H1 (cell line): ENCODE results near the gene SYNRG. TPM values are rescaled to one million over a fixed set of nuclear protein-coding genes. Genes with fewer than 3 reads are reported as not detected.

Experiments used
- CTCF ChIA-PET: fragments of 300-600 bp; sonication (Branson Sonifier 250); formaldehyde crosslinking; loops from one replicate; lab custom pipeline; 2021; ENCODE audit not compliant: partially characterized antibody; lab: Charles Lee
- POLR2A ChIA-PET: fragments of 300-600 bp; sonication (Branson Sonifier 250); formaldehyde crosslinking; loops from one replicate; lab custom pipeline; 2021; ENCODE audit warnings: inconsistent platforms; ENCODE audit not compliant: partially characterized antibody; lab: Charles Lee
- DNase-seq, 2 experiments: peaks; one replicate each; pipeline versions ENCODE4 v3.0.0 to v3.0.0-alpha.2; 2010 to 2022; ENCODE audit warnings: low spot score in 2 of 2, low read depth in 1 of 2, mixed read lengths in 1 of 2
- FAIRE-seq: peaks from 2 replicates; lab custom pipeline; 2011; peaks lifted over from hg19 to GRCh38; lab: Jason Lieb, UNC
- H2AFZ ChIP-seq: 2 replicates; pipeline ENCODE4 v1.8.1; 2012; ENCODE audit warnings: low read length, inconsistent platforms
- H2AK5ac ChIP-seq: 2 replicates; pipeline ENCODE4 v1.6.1; 2013; ENCODE audit warnings: low read depth, low read length
- H2BK120ac ChIP-seq: replicated peaks from 2 replicates; pipeline ENCODE3; 2013; ENCODE audit warnings: low read depth, low read length, inconsistent platforms
- H2BK12ac ChIP-seq: 2 replicates; pipeline ENCODE4 v1.6.1; 2013; ENCODE audit warnings: low read depth, low read length
- H2BK15ac ChIP-seq: 2 replicates; pipeline ENCODE4 v1.6.1; 2013; ENCODE audit warnings: low read length
- H2BK20ac ChIP-seq: 2 replicates; pipeline ENCODE4 v1.6.1; 2013; ENCODE audit warnings: low read length
- H2BK5ac ChIP-seq: 2 replicates; pipeline ENCODE4 v1.6.1; 2013; ENCODE audit warnings: low read depth, low read length
- H3K14ac ChIP-seq: 2 replicates; pipeline ENCODE4 v1.6.1; 2013; ENCODE audit warnings: inconsistent platforms; ENCODE audit not compliant: insufficient read length
- H3K18ac ChIP-seq: 2 replicates; pipeline ENCODE4 v1.6.1; 2013; ENCODE audit warnings: low read length; ENCODE audit errors: extremely low read depth
- H3K23ac ChIP-seq: 2 replicates; pipeline ENCODE4 v1.6.1; 2013; ENCODE audit warnings: inconsistent platforms; ENCODE audit not compliant: insufficient read length
- H3K23me2 ChIP-seq: 2 replicates; pipeline ENCODE4 v1.6.1; 2013; ENCODE audit warnings: low read depth, low read length
- H3K27ac ChIP-seq: 2 replicates; pipeline ENCODE4 v1.6.1; 2011; ENCODE audit warnings: low read depth, low read length, inconsistent platforms
- H3K27me3 ChIP-seq, 4 experiments: replicated peaks in 1 of 4; 1 replicate in 1 of 4; 2 replicates in 3 of 4; pipeline versions ENCODE4 v1.6.1 to v1.8.1; 2011 to 2013; ENCODE audit warnings: low read length in 3 of 4, mild to moderate bottlenecking in 3 of 4, inconsistent platforms in 2 of 4, mixed read lengths in 2 of 4, moderate library complexity in 1 of 4; ENCODE audit not compliant: control insufficient read depth in 3 of 4, insufficient read depth in 3 of 4; ENCODE audit errors: extremely low read depth in 1 of 4
- H3K36me3 ChIP-seq, 4 experiments: 2 replicates each; pipeline versions ENCODE4 v1.6.1 to v1.8.1; 2011 to 2013; ENCODE audit warnings: mild to moderate bottlenecking in 4 of 4, low read length in 3 of 4, moderate library complexity in 2 of 4, control low read depth in 1 of 4, inconsistent platforms in 1 of 4; ENCODE audit not compliant: insufficient read depth in 4 of 4, control insufficient read depth in 2 of 4
- H3K4ac ChIP-seq: replicated peaks from 2 replicates; pipeline ENCODE3; 2013; ENCODE audit warnings: low read length, low read depth, mixed read lengths, inconsistent platforms; ENCODE audit not compliant: insufficient read length
- H3K4me1 ChIP-seq, 4 experiments: replicated peaks in 1 of 4; 1 replicate in 1 of 4; 2 replicates in 3 of 4; pipeline versions ENCODE4 v1.6.1 to v1.8.1; 2011 to 2013; ENCODE audit warnings: low read length in 3 of 4, inconsistent platforms in 2 of 4, mixed read lengths in 1 of 4; ENCODE audit not compliant: insufficient read depth in 4 of 4, control insufficient read depth in 3 of 4
- H3K4me2 ChIP-seq, 2 experiments: 2 replicates each; pipeline versions ENCODE4 v1.6.1 to v1.8.1; 2011 to 2013; ENCODE audit warnings: low read depth in 2 of 2, low read length in 2 of 2, control low read depth in 1 of 2, inconsistent platforms in 1 of 2, mild to moderate bottlenecking in 1 of 2; ENCODE audit not compliant: insufficient read depth in 1 of 2
- H3K4me3 ChIP-seq, 4 experiments: fragments of 200-600, 300-600 bp in 1 of 4; sonication (generic), shearing (Covaris generic), sonication (Bioruptor Twin) in 1 of 4; 2 replicates each; pipeline versions ENCODE4 v1.5.1 to v1.8.1; 2011 to 2016; ENCODE audit warnings: low read length in 4 of 4, low read depth in 3 of 4, control low read depth in 2 of 4, inconsistent platforms in 2 of 4, mild to moderate bottlenecking in 2 of 4, mixed read lengths in 1 of 4, moderate library complexity in 1 of 4; ENCODE audit not compliant: insufficient read depth in 2 of 4; ENCODE audit errors: extremely low read depth in 1 of 4
- H3K56ac ChIP-seq: replicated peaks from 2 replicates; pipeline ENCODE3; 2013; ENCODE audit warnings: low read depth, mild to moderate bottlenecking, mixed read lengths, low read length, inconsistent platforms; ENCODE audit not compliant: insufficient read length
- H3K79me1 ChIP-seq: 2 replicates; pipeline ENCODE4 v1.6.1; 2013; ENCODE audit warnings: low read depth, low read length, control low read depth
- H3K79me2 ChIP-seq, 2 experiments: 2 replicates each; pipeline versions ENCODE4 v1.6.1 to v1.8.1; 2012 to 2013; ENCODE audit warnings: low read length in 2 of 2, mild to moderate bottlenecking in 2 of 2, inconsistent platforms in 1 of 2; ENCODE audit not compliant: insufficient read depth in 2 of 2, control insufficient read depth in 1 of 2
- H3K9ac ChIP-seq, 4 experiments: replicated peaks in 1 of 4; 1 replicate in 1 of 4; 2 replicates in 3 of 4; pipeline versions ENCODE4 v1.6.1 to v1.8.1; 2011 to 2013; ENCODE audit warnings: low read depth in 3 of 4, low read length in 3 of 4, control low read depth in 2 of 4, mild to moderate bottlenecking in 2 of 4, moderate library complexity in 2 of 4, inconsistent platforms in 1 of 4; ENCODE audit errors: extremely low read depth in 1 of 4
- H3K9me3 ChIP-seq, 2 experiments: 2 replicates each; pipeline versions ENCODE4 v1.6.1 to v1.8.1; 2012 to 2013; ENCODE audit warnings: mild to moderate bottlenecking in 2 of 2, moderate library complexity in 2 of 2, control low read depth in 1 of 2, inconsistent platforms in 1 of 2, low read depth in 1 of 2, low read length in 1 of 2, mixed read lengths in 1 of 2; ENCODE audit not compliant: insufficient read depth in 2 of 2
- H4K20me1 ChIP-seq, 2 experiments: replicated peaks in 1 of 2; 2 replicates each; pipeline versions ENCODE3 to v1.8.1; 2011 to 2013; ENCODE audit warnings: inconsistent platforms in 2 of 2, low read length in 2 of 2, mild to moderate bottlenecking in 1 of 2; ENCODE audit not compliant: insufficient read depth in 2 of 2, control insufficient read depth in 1 of 2
- H4K5ac ChIP-seq: 2 replicates; pipeline ENCODE4 v1.6.1; 2013; ENCODE audit warnings: low read length, low read depth, mixed read lengths, inconsistent platforms; ENCODE audit not compliant: insufficient read length
- H4K8ac ChIP-seq: 2 replicates; pipeline ENCODE4 v1.8.0; 2013; ENCODE audit warnings: mild to moderate bottlenecking, moderate library complexity, low read length, inconsistent platforms; ENCODE audit not compliant: insufficient read depth; ENCODE audit errors: extremely low read depth
- H4K91ac ChIP-seq: replicated peaks from 2 replicates; pipeline ENCODE3; 2013; ENCODE audit warnings: low read length, mixed read lengths, inconsistent platforms; ENCODE audit not compliant: insufficient read length
- BRCA1 ChIP-seq: IDR thresholded peaks from 2 replicates; pipeline ENCODE4 v1.6.1; 2012; ENCODE audit warnings: low read depth, low read length, improper control_type of control experiment
- CHD1 ChIP-seq: IDR thresholded peaks from 2 replicates; pipeline ENCODE4 v1.6.1; 2012; ENCODE audit warnings: low read depth, low read length, improper control_type of control experiment
- CHD2 ChIP-seq: IDR thresholded peaks from 2 replicates; pipeline ENCODE4 v1.6.1; 2012; ENCODE audit warnings: low read length, improper control_type of control experiment
- CTBP2 ChIP-seq: IDR thresholded peaks from 2 replicates; pipeline ENCODE4 v1.7.0; 2011; ENCODE audit warnings: borderline replicate concordance, mild to moderate bottlenecking, moderate library complexity, mixed read lengths, low read length; ENCODE audit not compliant: insufficient read depth, insufficient read length
- EZH2 ChIP-seq: fragments of 200-600 bp; sonication (generic); IDR thresholded peaks from 2 replicates; pipeline ENCODE4 v1.7.1; 2012; ENCODE audit warnings: low read depth, mild to moderate bottlenecking, moderate library complexity, low read length, inconsistent platforms; ENCODE audit not compliant: severe bottlenecking
- FOSL1 ChIP-seq: IDR thresholded peaks from 2 replicates; pipeline ENCODE4 v1.6.1; 2011; ENCODE audit warnings: mild to moderate bottlenecking, low read depth, low read length, moderate library complexity; ENCODE audit not compliant: insufficient read depth
- GTF2F1 ChIP-seq: IDR thresholded peaks from 2 replicates; pipeline ENCODE4 v1.6.1; 2012; ENCODE audit warnings: low read depth, low read length, improper control_type of control experiment, borderline replicate concordance
- KDM1A ChIP-seq: fragments of 200-600, 300-600 bp; sonication (generic); IDR thresholded peaks from 2 replicates; pipeline ENCODE4 v1.7.1; 2016; ENCODE audit warnings: mild to moderate bottlenecking, low read length, borderline replicate concordance
- RNF2 ChIP-seq: fragments of 200-900, 300-1000 bp; sonication (generic); IDR thresholded peaks from 2 replicates; pipeline ENCODE4 v1.7.1; 2016; ENCODE audit warnings: borderline replicate concordance, low read depth, mild to moderate bottlenecking, antibody characterized with exemption, low read length; ENCODE audit not compliant: poor library complexity, severe bottlenecking; ENCODE audit errors: missing control alignments
- SP1 ChIP-seq: IDR thresholded peaks from 2 replicates; pipeline ENCODE4 v1.6.1; 2011; ENCODE audit warnings: low read depth, low read length
- SP4 ChIP-seq: IDR thresholded peaks from 2 replicates; pipeline ENCODE4 v1.6.1; 2012; ENCODE audit warnings: low read length, inconsistent platforms
- WGBS, 2 experiments: shearing (Covaris generic) in 1 of 2; methylation state at CpG; one replicate each; pipeline versions ENCODE4 v1.1.6 to v1.1.7; 2013 to 2015; ENCODE audit warnings: low lambda C conversion rate in 2 of 2, mixed read lengths in 2 of 2, inconsistent platforms in 1 of 2, low coverage in 1 of 2, missing lambda C conversion rate in 1 of 2; ENCODE audit not compliant: insufficient replicate concordance in 2 of 2, insufficient coverage in 1 of 2, insufficient read length in 1 of 2; ENCODE audit errors: extremely low coverage in 1 of 2, missing lambda C conversion rate in 1 of 2; 5-methylcytosine and 5-hydroxymethylcytosine counted together
- polyA plus RNA-seq, 7 experiments: library from polyadenylated mRNA; depleted of rRNA in 3 of 7; stranded (reverse) in 5 of 7; unstranded in 2 of 7; fragments of >200 nt in 5 of 7; fragments of 200-250 nt in 2 of 7; gene quantifications; 1 replicate in 5 of 7; 2 replicates in 1 of 7; 4 replicates in 1 of 7; pipeline versions ENCODE4 v1.2.1 to v1.2.3, GENCODE V29; 2011 to 2013; ENCODE audit warnings: missing spikeins in 2 of 7, mixed read lengths in 2 of 7
- total RNA-seq: library from RNA; stranded (reverse); fragmentation: NEBNext Ultra II Directional; extraction: Animal tissue kit (Norgen Biotek cat#: 25700); gene quantifications from 2 replicates; pipeline ENCODE4 v1.2.1, GENCODE V29; 2021
- TF ChIP-seq, protein P1 (sequence below): IDR thresholded peaks from 2 replicates; pipeline ENCODE4 v1.6.1; 2012; ENCODE audit warnings: inconsistent platforms

SYNRG gene
- total and polyA plus RNA-seq, 2 of the 8 experiments (the other 6 are each of a cell fraction or from before 2014, with no cell fraction given): 7.7 to 31.7 TPM

DNA sequence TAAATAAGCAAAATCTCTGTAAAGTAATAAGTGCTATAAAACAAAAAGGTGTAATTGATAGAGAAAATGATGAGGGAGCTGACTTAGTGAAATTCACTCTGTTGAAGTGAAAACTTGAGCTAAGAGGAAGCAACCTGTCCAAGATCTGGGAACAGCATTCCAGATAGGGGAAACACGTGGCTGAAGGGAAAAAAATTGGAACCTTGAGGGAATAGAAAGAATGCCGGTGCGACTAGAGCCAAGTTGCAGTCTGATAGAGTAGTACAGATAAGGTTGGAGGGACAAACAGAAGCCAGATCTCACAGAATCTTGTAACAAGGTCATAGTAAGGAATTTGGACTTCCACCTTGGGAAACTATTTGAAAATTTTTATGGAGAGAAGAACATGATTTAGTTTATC, 34.7 kb upstream of the SYNRG start:
- no peak overlapping the region for H3K27ac ChIP-seq
- peaks cover 4 to 37% of the 10 kb centered on the region in 2 experiments for H3K79me2 ChIP-seq
- no peak overlapping the region for H3K9ac ChIP-seq
- H3K9me3 ChIP-seq: no peaks in the 10 kb centered on the region
- H3K23ac ChIP-seq: no peak overlapping the region
- FAIRE-seq (no peak), DNase-seq (no peak)
- peaks cover 0 to 2% (median 0%) of the 10 kb centered on the region in 4 experiments; a peak in 3 of 7 replicates for H3K27me3 ChIP-seq
- H2BK5ac ChIP-seq: no peak overlapping the region
- H3K4me2 ChIP-seq: peak overlapping the region; percentile 50 to 71
- H3K4me1 ChIP-seq: peaks cover 0 to 3% (median under 1%) of the 10 kb centered on the region in 4 experiments; a peak in 1 of 7 replicates
- 73% methylated on average over 3 of the region's 3 CpGs; no CpG with 5 or more reads in 1 of the 2 experiments for WGBS, 2 experiments
- H4K5ac ChIP-seq: no peak overlapping the region
- ChIA-PET CTCF (interaction anchor here (1.1 to 1.9 kb wide), 3 partner anchors 126 to 172 kb away, joined by 3 to 6 read pairs (median 3); no protein-coding TSS in a partner anchor), POLR2A (interaction anchor here (1.3 to 2.1 kb wide), 2 partner anchors 13 to 35 kb away, joined by 3 to 7 read pairs; partner anchors contain the start of gene SYNRG)
- no peak overlapping the region for H3K56ac ChIP-seq
- H3K14ac ChIP-seq: no peak overlapping the region
- H3K4ac ChIP-seq: no peak overlapping the region
- no peak overlapping the region for H2AK5ac ChIP-seq
- H2BK120ac ChIP-seq: no peak overlapping the region
- H3K79me1 ChIP-seq: no peaks in the 10 kb centered on the region
- H3K4me3 ChIP-seq: peak overlapping the region in 3 of 4 experiments; percentile 78 to 92 (median 82); a peak in 6 of 8 replicates
- peak overlapping the region; percentile 54 for H2AFZ ChIP-seq
- H2BK15ac ChIP-seq: no peak overlapping the region
- H4K8ac ChIP-seq: no peak overlapping the region
- H3K18ac ChIP-seq: no peak overlapping the region
- H4K91ac ChIP-seq: no peak overlapping the region
- no peaks in the 10 kb centered on the region for H4K20me1 ChIP-seq
- no peak overlapping the region for H2BK20ac ChIP-seq
- H2BK12ac ChIP-seq: no peak overlapping the region
- H3K23me2 ChIP-seq: no peaks in the 10 kb centered on the region
- H3K36me3 ChIP-seq: peaks cover 0 to 10% (median 5%) of the 10 kb centered on the region in 4 experiments; a peak in 3 of 8 replicates
- no peak for TF ChIP-seq GTF2F1
- TF ChIP-seq, protein P1, sequence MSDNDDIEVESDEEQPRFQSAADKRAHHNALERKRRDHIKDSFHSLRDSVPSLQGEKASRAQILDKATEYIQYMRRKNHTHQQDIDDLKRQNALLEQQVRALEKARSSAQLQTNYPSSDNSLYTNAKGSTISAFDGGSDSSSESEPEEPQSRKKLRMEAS: no peak
- TF ChIP-seq EZH2: no peak
- no peak for TF ChIP-seq CTBP2
- no peak for TF ChIP-seq BRCA1
- TF ChIP-seq SP4: no peak
- no peak for TF ChIP-seq CHD1
- TF ChIP-seq CHD2: no peak
- no peak for TF ChIP-seq RNF2
- TF ChIP-seq FOSL1: no peak
- TF ChIP-seq SP1: no peak
- TF ChIP-seq KDM1A: no peak
